ENCODE data around the gene ERMP1.

ERMP1 gene

DNA sequence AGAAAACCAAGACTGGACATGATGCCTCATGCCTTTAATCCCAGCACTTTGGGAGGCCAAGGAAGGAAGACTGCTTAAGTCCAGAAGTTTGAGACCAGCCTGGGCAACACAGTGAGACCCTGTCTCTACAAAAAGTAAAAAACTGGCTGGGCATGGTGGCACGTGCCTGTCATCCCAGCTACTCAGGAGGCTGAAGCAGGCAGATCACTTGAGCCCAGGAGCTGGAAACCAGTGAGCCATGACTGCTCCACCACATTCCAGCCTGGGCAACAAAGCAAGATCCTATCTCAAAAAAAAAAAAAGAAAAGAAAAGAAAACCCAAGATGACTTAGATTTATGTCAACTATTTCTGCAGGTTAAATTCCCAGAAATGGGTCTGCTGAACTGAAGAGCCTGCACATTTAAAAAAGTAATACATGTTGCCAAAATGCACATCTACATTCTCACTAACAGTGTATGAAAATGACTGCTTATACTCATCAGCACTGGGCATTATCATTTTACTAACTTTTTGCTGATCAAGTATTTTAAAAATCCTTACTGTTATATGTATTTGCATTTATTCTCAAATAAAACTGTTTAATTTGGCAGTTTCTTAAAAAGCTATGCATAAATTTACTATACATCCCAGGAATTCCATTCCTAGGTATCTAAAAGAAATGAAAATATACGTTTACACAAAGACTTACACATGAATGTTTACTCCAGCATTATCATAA, 14.3 kb downstream of the ERMP1 start:
- ATAC-seq: no peak
- TF ChIP-seq CSDC2 (CRISPR knock-in tag; IDR thresholded peaks at IDR 0.05): no peak
- no peak for TF ChIP-seq ESRRG (CRISPR knock-in tag; IDR thresholded peaks at IDR 0.05)
- no peak for TF ChIP-seq ZNF8 (CRISPR knock-in tag; IDR thresholded peaks at IDR 0.05)

- ATAC-seq: peak; percentile 89
- no peak for TF ChIP-seq ESRRG (CRISPR knock-in tag; IDR thresholded peaks at IDR 0.05)
- 0 out of 2 replicates have a peak, but pooled peaks have one; percentile 39 for TF ChIP-seq CREB5 (CRISPR knock-in tag; IDR thresholded peaks at IDR 0.05; ENCODE audit: low read depth)
- no peak for TF ChIP-seq ZNF70 (CRISPR knock-in tag; IDR thresholded peaks at IDR 0.05)
These were observed 15.1 kb downstream of the ERMP1 start for GRCh38 chr9:5817862-5818261.

- TF ChIP-seq CREB5 (CRISPR knock-in tag; IDR thresholded peaks at IDR 0.05; ENCODE audit: low read depth): no peak
- no peak for TF ChIP-seq ARNTL (CRISPR knock-in tag; IDR thresholded peaks at IDR 0.05; ENCODE audit: borderline replicate concordance, low read depth)
- no peak for TF ChIP-seq SNAI2 (CRISPR knock-in tag; IDR thresholded peaks at IDR 0.05)
- TF ChIP-seq ZNF70 (CRISPR knock-in tag; IDR thresholded peaks at IDR 0.05): no peak
These were observed 17.5 kb downstream of the ERMP1 start for GRCh38 chr9:5815461-5815860.

GRCh38 chr9:5813824-5814223, 19.1 kb downstream of the ERMP1 start:
- TF ChIP-seq PPARA (CRISPR knock-in tag; IDR thresholded peaks at IDR 0.05; ENCODE audit: borderline replicate concordance) (no peak), POU6F1 (CRISPR knock-in tag; IDR thresholded peaks at IDR 0.05; ENCODE audit: borderline replicate concordance, low read depth) (no peak), ISL1 (CRISPR knock-in tag; IDR thresholded peaks at IDR 0.05) (no peak)
- ATAC-seq: no peak

More at GRCh38 chr9:5815461-5815860, 17.5 kb downstream of the ERMP1 start:
- no peak for ATAC-seq

DNA sequence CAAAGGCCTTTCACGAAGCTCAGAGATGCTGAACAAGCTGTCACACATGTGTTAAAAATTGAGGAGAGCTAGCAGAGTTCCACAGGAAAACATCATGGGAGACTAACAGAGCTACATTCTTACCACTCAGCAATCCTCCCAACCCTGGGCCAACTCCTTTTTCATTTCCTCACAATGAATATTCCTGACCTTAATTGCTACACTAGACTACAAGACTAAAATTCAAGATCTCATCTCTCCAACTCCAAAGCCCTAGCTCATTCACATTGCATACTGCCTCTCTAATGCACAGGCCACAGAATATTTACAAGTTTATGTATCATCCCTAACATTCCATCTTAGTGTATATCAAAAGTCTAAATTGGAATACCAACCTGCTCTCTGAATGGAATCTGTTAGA, 21.2 kb downstream of the ERMP1 start:
- no peak for ATAC-seq
- TF ChIP-seq TOX (CRISPR knock-in tag; IDR thresholded peaks at IDR 0.05; ENCODE audit: borderline replicate concordance) (no peak), ZC3H10 (CRISPR knock-in tag; IDR thresholded peaks at IDR 0.05) (no peak), ZFP3 (CRISPR knock-in tag; IDR thresholded peaks at IDR 0.05) (no peak), GLIS3 (CRISPR knock-in tag; IDR thresholded peaks at IDR 0.05) (no peak), BACH2 (CRISPR knock-in tag; IDR thresholded peaks at IDR 0.05; ENCODE audit: borderline replicate concordance) (no peak), CSRNP3 (CRISPR knock-in tag; IDR thresholded peaks at IDR 0.05) (no peak), OSR1 (CRISPR knock-in tag; IDR thresholded peaks at IDR 0.05) (no peak), ZNF565 (CRISPR knock-in tag; conservative IDR thresholded peaks at IDR 0.05; ENCODE audit: low read depth) (no peak), CSDC2 (CRISPR knock-in tag; IDR thresholded peaks at IDR 0.05) (no peak), PPARA (CRISPR knock-in tag; IDR thresholded peaks at IDR 0.05; ENCODE audit: borderline replicate concordance) (no peak), POU6F1 (CRISPR knock-in tag; IDR thresholded peaks at IDR 0.05; ENCODE audit: borderline replicate concordance, low read depth) (no peak), ISL1 (CRISPR knock-in tag; IDR thresholded peaks at IDR 0.05) (no peak)
- TF ChIP-seq, protein P1, sequence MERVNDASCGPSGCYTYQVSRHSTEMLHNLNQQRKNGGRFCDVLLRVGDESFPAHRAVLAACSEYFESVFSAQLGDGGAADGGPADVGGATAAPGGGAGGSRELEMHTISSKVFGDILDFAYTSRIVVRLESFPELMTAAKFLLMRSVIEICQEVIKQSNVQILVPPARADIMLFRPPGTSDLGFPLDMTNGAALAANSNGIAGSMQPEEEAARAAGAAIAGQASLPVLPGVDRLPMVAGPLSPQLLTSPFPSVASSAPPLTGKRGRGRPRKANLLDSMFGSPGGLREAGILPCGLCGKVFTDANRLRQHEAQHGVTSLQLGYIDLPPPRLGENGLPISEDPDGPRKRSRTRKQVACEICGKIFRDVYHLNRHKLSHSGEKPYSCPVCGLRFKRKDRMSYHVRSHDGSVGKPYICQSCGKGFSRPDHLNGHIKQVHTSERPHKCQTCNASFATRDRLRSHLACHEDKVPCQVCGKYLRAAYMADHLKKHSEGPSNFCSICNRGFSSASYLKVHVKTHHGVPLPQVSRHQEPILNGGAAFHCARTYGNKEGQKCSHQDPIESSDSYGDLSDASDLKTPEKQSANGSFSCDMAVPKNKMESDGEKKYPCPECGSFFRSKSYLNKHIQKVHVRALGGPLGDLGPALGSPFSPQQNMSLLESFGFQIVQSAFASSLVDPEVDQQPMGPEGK (CRISPR knock-in tag; IDR thresholded peaks at IDR 0.05; ENCODE audit: borderline replicate concordance): no peak
- TF ChIP-seq, protein P2, sequence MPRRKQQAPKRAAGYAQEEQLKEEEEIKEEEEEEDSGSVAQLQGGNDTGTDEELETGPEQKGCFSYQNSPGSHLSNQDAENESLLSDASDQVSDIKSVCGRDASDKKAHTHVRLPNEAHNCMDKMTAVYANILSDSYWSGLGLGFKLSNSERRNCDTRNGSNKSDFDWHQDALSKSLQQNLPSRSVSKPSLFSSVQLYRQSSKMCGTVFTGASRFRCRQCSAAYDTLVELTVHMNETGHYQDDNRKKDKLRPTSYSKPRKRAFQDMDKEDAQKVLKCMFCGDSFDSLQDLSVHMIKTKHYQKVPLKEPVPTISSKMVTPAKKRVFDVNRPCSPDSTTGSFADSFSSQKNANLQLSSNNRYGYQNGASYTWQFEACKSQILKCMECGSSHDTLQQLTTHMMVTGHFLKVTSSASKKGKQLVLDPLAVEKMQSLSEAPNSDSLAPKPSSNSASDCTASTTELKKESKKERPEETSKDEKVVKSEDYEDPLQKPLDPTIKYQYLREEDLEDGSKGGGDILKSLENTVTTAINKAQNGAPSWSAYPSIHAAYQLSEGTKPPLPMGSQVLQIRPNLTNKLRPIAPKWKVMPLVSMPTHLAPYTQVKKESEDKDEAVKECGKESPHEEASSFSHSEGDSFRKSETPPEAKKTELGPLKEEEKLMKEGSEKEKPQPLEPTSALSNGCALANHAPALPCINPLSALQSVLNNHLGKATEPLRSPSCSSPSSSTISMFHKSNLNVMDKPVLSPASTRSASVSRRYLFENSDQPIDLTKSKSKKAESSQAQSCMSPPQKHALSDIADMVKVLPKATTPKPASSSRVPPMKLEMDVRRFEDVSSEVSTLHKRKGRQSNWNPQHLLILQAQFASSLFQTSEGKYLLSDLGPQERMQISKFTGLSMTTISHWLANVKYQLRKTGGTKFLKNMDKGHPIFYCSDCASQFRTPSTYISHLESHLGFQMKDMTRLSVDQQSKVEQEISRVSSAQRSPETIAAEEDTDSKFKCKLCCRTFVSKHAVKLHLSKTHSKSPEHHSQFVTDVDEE (CRISPR knock-in tag; IDR thresholded peaks at IDR 0.05): no peak

Measured in SK-N-SH treated with all-trans-retinoic acid at 6 μM for 48 hours (cell line).